ACC112 (cell line): Measurements from ENCODE around the gene GAK.

ENCODE experiments used
- H2AFZ ChIP-seq: fragments of 200-600 bp; sonication (generic); one replicate; pipeline ENCODE4 v1.6.0; 2017; ENCODE audit warnings: antibody characterized with exemption, low read length; ENCODE audit not compliant: unreplicated experiment
- H3K27ac ChIP-seq: fragments of 200-600 bp; sonication (generic); 2 replicates; pipeline ENCODE4 v1.5.1; 2014; ENCODE audit warnings: low read depth, mild to moderate bottlenecking, antibody characterized with exemption, low read length, moderate library complexity
- H3K27me3 ChIP-seq: fragments of 200-600 bp; sonication (generic); 2 replicates; pipeline ENCODE4 v1.6.1; 2014; ENCODE audit warnings: mild to moderate bottlenecking, antibody characterized with exemption, low read length, moderate library complexity, mixed read lengths; ENCODE audit not compliant: insufficient read depth
- H3K36me3 ChIP-seq: fragments of 200-600 bp; sonication (generic); 2 replicates; pipeline ENCODE4 v1.6.1; 2016; ENCODE audit warnings: mild to moderate bottlenecking, antibody characterized with exemption, low read length, moderate library complexity, mixed read lengths; ENCODE audit not compliant: insufficient read depth
- H3K4me1 ChIP-seq: fragments of 200-600 bp; sonication (generic); one replicate; pipeline ENCODE4 v1.6.1; 2016; ENCODE audit warnings: low read length, mixed read lengths; ENCODE audit not compliant: insufficient read depth, unreplicated experiment, control insufficient read depth
- H3K4me3 ChIP-seq: fragments of 200-600 bp; sonication (generic); 2 replicates; pipeline ENCODE4 v1.5.1; 2014; ENCODE audit warnings: mild to moderate bottlenecking, low read depth, low read length
- H3K79me2 ChIP-seq: fragments of 200-600 bp; sonication (generic); one replicate; pipeline ENCODE4 v1.6.0; 2016; ENCODE audit warnings: low read length; ENCODE audit not compliant: control insufficient read depth, unreplicated experiment, insufficient read depth

The GAK gene

GRCh38 chr4:895596-895995 lies 36.5 kb downstream of the GAK start:
- H3K4me3 ChIP-seq: no peak overlapping the region
- no peaks in the 10 kb centered on the region for H3K27me3 ChIP-seq
- no peaks in the 10 kb centered on the region for H3K79me2 ChIP-seq
- H3K36me3 ChIP-seq: no peaks in the 10 kb centered on the region; the same call in 1 of the 2 replicates
- H3K27ac ChIP-seq: no peak overlapping the region
- no peak overlapping the region for H2AFZ ChIP-seq
- no peaks in the 10 kb centered on the region for H3K4me1 ChIP-seq

- Histone ChIP-seq H3K27ac (no peak overlapping the region), H3K36me3 (no peaks in the 10 kb centered on the region; the same call in 1 of the 2 replicates), H2AFZ (no peak overlapping the region), H3K4me1 (no peaks in the 10 kb centered on the region), H3K27me3 (no peaks in the 10 kb centered on the region), H3K79me2 (no peaks in the 10 kb centered on the region), H3K4me3 (no peak overlapping the region)
Observed at GRCh38 chr4:893995-894705, 38.0 kb downstream of the GAK start.

GRCh38 chr4:893276-893994 lies 38.7 kb downstream of the GAK start:
- Histone ChIP-seq H3K4me3 (no peak overlapping the region), H3K27ac (no peak overlapping the region), H3K79me2 (no peaks in the 10 kb centered on the region), H3K4me1 (no peaks in the 10 kb centered on the region), H3K27me3 (no peaks in the 10 kb centered on the region), H2AFZ (no peak overlapping the region), H3K36me3 (peaks cover 3% of the 10 kb centered on the region; the same call in 1 of the 2 replicates)

- Histone ChIP-seq H3K27ac (no peak overlapping the region), H3K79me2 (no peaks in the 10 kb centered on the region), H3K4me1 (no peaks in the 10 kb centered on the region), H2AFZ (no peak overlapping the region), H3K27me3 (no peaks in the 10 kb centered on the region), H3K4me3 (no peak overlapping the region), H3K36me3 (peaks cover 7% of the 10 kb centered on the region; the same call in 1 of the 2 replicates)
Observed at GRCh38 chr4:892780-893179, 39.3 kb downstream of the GAK start.

GRCh38 chr4:891747-892146 lies 40.4 kb downstream of the GAK start:
- H2AFZ ChIP-seq: no peak overlapping the region
- peaks cover 7% of the 10 kb centered on the region; the same call in 1 of the 2 replicates for H3K36me3 ChIP-seq
- H3K79me2 ChIP-seq: no peaks in the 10 kb centered on the region
- H3K27me3 ChIP-seq: no peaks in the 10 kb centered on the region
- no peak overlapping the region for H3K27ac ChIP-seq
- H3K4me1 ChIP-seq: no peaks in the 10 kb centered on the region
- H3K4me3 ChIP-seq: no peak overlapping the region

- Histone ChIP-seq H3K4me3 (no peak overlapping the region), H2AFZ (no peak overlapping the region), H3K79me2 (no peaks in the 10 kb centered on the region), H3K27ac (no peak overlapping the region), H3K36me3 (peaks cover 7% of the 10 kb centered on the region; the same call in 1 of the 2 replicates), H3K4me1 (no peaks in the 10 kb centered on the region), H3K27me3 (no peaks in the 10 kb centered on the region)
Observed at GRCh38 chr4:890036-890695, 42.0 kb downstream of the GAK start.

- Histone ChIP-seq H3K36me3 (peaks cover 7% of the 10 kb centered on the region; the same call in 1 of the 2 replicates), H2AFZ (no peak overlapping the region), H3K27me3 (no peaks in the 10 kb centered on the region), H3K27ac (no peak overlapping the region), H3K79me2 (no peaks in the 10 kb centered on the region), H3K4me3 (no peak overlapping the region), H3K4me1 (no peaks in the 10 kb centered on the region)
Observed at GRCh38 chr4:889516-889915, 42.6 kb downstream of the GAK start.

- no peak overlapping the region for H2AFZ ChIP-seq
- H3K79me2 ChIP-seq: no peaks in the 10 kb centered on the region
- no peaks in the 10 kb centered on the region for H3K4me1 ChIP-seq
- no peak overlapping the region for H3K27ac ChIP-seq
- H3K27me3 ChIP-seq: no peaks in the 10 kb centered on the region
- H3K4me3 ChIP-seq: no peak overlapping the region
- peaks cover 7% of the 10 kb centered on the region; the same call in 1 of the 2 replicates for H3K36me3 ChIP-seq
Observed at GRCh38 chr4:888029-888428, 44.1 kb downstream of the GAK start.

GRCh38 chr4:887034-887763 lies 44.9 kb downstream of the GAK start:
- Histone ChIP-seq H3K36me3 (peaks cover 7% of the 10 kb centered on the region; the same call in 1 of the 2 replicates), H3K27me3 (no peaks in the 10 kb centered on the region), H3K4me3 (no peak overlapping the region), H3K4me1 (no peaks in the 10 kb centered on the region), H2AFZ (no peak overlapping the region), H3K79me2 (no peaks in the 10 kb centered on the region), H3K27ac (no peak overlapping the region)

- Histone ChIP-seq H3K4me3 (no peak overlapping the region), H3K79me2 (no peaks in the 10 kb centered on the region), H3K27ac (no peak overlapping the region), H3K4me1 (no peaks in the 10 kb centered on the region), H3K27me3 (no peaks in the 10 kb centered on the region), H3K36me3 (peaks cover 11% of the 10 kb centered on the region; the same call in 1 of the 2 replicates), H2AFZ (no peak overlapping the region)
Observed at GRCh38 chr4:886244-886643, 45.9 kb downstream of the GAK start.
